ENCODE measurements around the gene NRG2.

The NRG2 gene

GRCh38 chr5:139985290-139985689 is 57.8 kb downstream of the NRG2 start:
- TF ChIP-seq REST (IDR thresholded peaks at IDR 0.05; ENCODE audit: insufficient read depth in 1 of 2, low read depth in 2 of 2, low read length in 2 of 2) (no peak), SIN3A (IDR thresholded peaks at IDR 0.05; ENCODE audit: borderline replicate concordance, insufficient read depth, low read length) (no peak), TAF1 (IDR thresholded peaks at IDR 0.05; ENCODE audit: borderline replicate concordance, insufficient read depth, low read length) (no peak), FOXP2 (optimal IDR thresholded peaks at IDR 0.05; ENCODE audit: borderline replicate concordance, extremely low read depth, extremely low read length, insufficient read depth) (no peak), POLR2AphosphoS5 (IDR thresholded peaks at IDR 0.05; ENCODE audit: low read depth, low read length) (no peak)

DNA sequence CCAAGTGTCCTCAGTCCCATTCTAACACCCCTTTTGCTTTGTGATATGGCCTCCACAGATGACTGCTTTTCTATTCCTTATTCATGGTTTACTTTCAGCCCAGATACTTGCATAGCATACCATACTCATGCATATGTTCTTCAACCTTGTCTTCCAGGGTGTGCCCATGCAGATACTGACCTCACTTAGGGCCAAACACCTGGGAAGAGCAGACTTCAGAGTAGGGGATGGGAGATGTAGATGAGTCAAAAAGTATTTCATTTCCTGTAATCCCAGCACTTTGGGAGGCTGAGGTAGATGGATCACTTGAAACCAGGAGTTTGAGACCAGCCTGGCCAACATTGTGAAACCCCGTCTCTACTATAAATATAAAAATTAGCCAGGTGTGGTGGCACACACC is 58.3 kb downstream of the NRG2 start:
- TF ChIP-seq TAF1 (IDR thresholded peaks at IDR 0.05; ENCODE audit: borderline replicate concordance, insufficient read depth, low read length) (no peak), SIN3A (IDR thresholded peaks at IDR 0.05; ENCODE audit: borderline replicate concordance, insufficient read depth, low read length) (no peak), POLR2AphosphoS5 (IDR thresholded peaks at IDR 0.05; ENCODE audit: low read depth, low read length) (no peak), REST (IDR thresholded peaks at IDR 0.05; ENCODE audit: insufficient read depth in 1 of 2, low read depth in 2 of 2, low read length in 2 of 2) (no peak), FOXP2 (optimal IDR thresholded peaks at IDR 0.05; ENCODE audit: borderline replicate concordance, extremely low read depth, extremely low read length, insufficient read depth) (no peak)

DNA sequence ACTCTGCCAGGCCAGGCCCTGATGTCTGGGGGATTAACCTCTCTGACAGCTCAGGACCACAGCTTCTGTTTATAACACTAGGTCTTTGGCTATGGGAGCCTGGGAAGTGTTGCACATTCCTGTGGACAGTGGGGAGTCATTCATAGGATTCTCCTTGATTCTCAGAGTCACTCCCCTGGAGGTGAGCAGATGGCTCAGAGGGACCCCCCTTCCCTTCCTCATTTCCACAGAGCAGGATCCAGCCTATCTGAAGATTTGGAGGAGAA is 60.2 kb downstream of the NRG2 start:
- no peak for TF ChIP-seq FOXP2 (optimal IDR thresholded peaks at IDR 0.05; ENCODE audit: borderline replicate concordance, extremely low read depth, extremely low read length, insufficient read depth)

- TF ChIP-seq REST (IDR thresholded peaks at IDR 0.05; ENCODE audit: insufficient read depth in 1 of 2, low read depth in 2 of 2, low read length in 2 of 2) = peak in 1 of 2 experiments; percentile 8; a peak in 1 of 4 replicates
- TF ChIP-seq SIN3A (IDR thresholded peaks at IDR 0.05; ENCODE audit: borderline replicate concordance, insufficient read depth, low read length) = no peak
- TF ChIP-seq POLR2AphosphoS5 (IDR thresholded peaks at IDR 0.05; ENCODE audit: low read depth, low read length) = peak; percentile 66; the same call in 1 of the 2 replicates
- no peak for TF ChIP-seq FOXP2 (optimal IDR thresholded peaks at IDR 0.05; ENCODE audit: borderline replicate concordance, extremely low read depth, extremely low read length, insufficient read depth)
- peak; percentile 47; the same call in 1 of the 2 replicates for TF ChIP-seq TAF1 (IDR thresholded peaks at IDR 0.05; ENCODE audit: borderline replicate concordance, insufficient read depth, low read length)
Measured at GRCh38 chr5:139982157-139982974, 60.7 kb downstream of the NRG2 start.

DNA sequence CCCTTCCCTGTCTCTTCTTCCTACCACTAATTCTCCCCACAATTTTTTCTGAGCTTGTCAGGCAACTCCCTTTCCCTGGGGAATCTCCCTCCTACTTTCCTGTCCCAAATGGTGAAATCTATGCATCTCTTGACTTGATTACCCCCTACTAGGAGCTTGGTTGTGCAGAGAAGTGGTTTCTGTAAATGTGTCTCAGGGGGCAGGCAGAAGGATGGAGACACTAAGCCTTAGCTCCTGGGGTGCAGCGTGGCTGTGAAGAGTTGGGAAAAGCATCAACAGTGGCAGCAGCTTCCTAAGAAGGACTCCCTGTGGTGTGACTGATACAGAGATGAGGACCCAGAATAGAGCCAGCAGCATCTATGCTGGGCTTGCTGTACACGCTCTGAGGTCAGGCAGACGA is 62.3 kb downstream of the NRG2 start:
- no peak for TF ChIP-seq REST (IDR thresholded peaks at IDR 0.05; ENCODE audit: insufficient read depth in 1 of 2, low read depth in 2 of 2, low read length in 2 of 2)
- TF ChIP-seq TAF1 (IDR thresholded peaks at IDR 0.05; ENCODE audit: borderline replicate concordance, insufficient read depth, low read length) = no peak
- TF ChIP-seq SIN3A (IDR thresholded peaks at IDR 0.05; ENCODE audit: borderline replicate concordance, insufficient read depth, low read length) = no peak
- no peak for TF ChIP-seq POLR2AphosphoS5 (IDR thresholded peaks at IDR 0.05; ENCODE audit: low read depth, low read length)
- no peak for TF ChIP-seq FOXP2 (optimal IDR thresholded peaks at IDR 0.05; ENCODE audit: borderline replicate concordance, extremely low read depth, extremely low read length, insufficient read depth)

Measured in PFSK-1 (cell line).